HL-60 (cell line): ENCODE measurements around the gene IGSF1.

Source experiments
- DNase-seq, 2 experiments: peaks; one replicate each; pipeline ENCODE4 v3.0.0-alpha.2; 2010 to 2020; ENCODE audit warnings: low read depth in 1 of 2, low spot score in 1 of 2
- H3K27ac ChIP-seq: fragments of 250-450 bp; sonication (Bioruptor Pico); replicated peaks from 2 replicates; pipeline ENCODE4 v1.5.1; 2020; ENCODE audit warnings: mild to moderate bottlenecking, moderate library complexity
- H3K27me3 ChIP-seq: fragments of 250-450 bp; sonication (Bioruptor Pico); 2 replicates; pipeline ENCODE4 v1.5.1; 2021; ENCODE audit warnings: mild to moderate bottlenecking, moderate library complexity; ENCODE audit not compliant: insufficient read depth, poor library complexity, severe bottlenecking
- H3K4me3 ChIP-seq: replicated peaks from 2 replicates; pipeline ENCODE4 v1.5.1; 2011; ENCODE audit warnings: mild to moderate bottlenecking, control low read depth, low read length; ENCODE audit not compliant: insufficient read depth
- CTCF ChIP-seq: IDR thresholded peaks from one replicate; pipeline ENCODE4 v1.5.1; 2011; ENCODE audit warnings: low read length, control low read depth, inconsistent platforms; ENCODE audit not compliant: insufficient read depth
- GABPA ChIP-seq: IDR thresholded peaks from 2 replicates; pipeline ENCODE4 v1.6.1; 2012; ENCODE audit warnings: low read depth
- POLR2AphosphoS5 ChIP-seq: IDR thresholded peaks from 2 replicates; pipeline ENCODE4 v1.6.1; 2012; ENCODE audit warnings: low read depth
- SPI1 ChIP-seq: IDR thresholded peaks from 2 replicates; pipeline ENCODE4 v1.6.1; 2012; ENCODE audit warnings: low read depth, mild to moderate bottlenecking, borderline replicate concordance
- TF ChIP-seq, protein P1 (sequence below): IDR thresholded peaks from 2 replicates; pipeline ENCODE4 v1.6.1; 2012; ENCODE audit warnings: low read depth; ENCODE audit not compliant: insufficient replicate concordance

IGSF1 gene

DNA sequence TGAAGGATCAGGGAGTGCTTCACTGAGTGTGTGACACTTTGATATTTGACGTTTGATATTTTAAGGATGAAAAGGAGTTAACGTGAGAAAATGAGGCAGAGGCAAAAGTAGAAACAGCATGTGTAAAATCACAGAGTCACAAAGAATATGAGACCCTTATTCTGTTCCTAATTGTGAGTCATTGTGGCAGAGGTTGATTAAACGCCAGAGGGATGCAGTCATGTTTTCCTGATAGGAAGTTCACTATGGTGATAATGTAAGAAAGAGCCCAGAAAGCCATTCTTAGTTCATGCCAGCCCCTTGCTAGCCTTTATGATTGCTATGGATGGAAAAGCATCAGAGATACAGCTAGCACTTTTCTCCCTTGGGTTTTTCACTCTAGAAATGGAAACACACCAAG lies 33.5 kb upstream of the IGSF1 start:
- TF ChIP-seq GABPA: no peak
- no peak for TF ChIP-seq POLR2AphosphoS5
- TF ChIP-seq, protein P1, sequence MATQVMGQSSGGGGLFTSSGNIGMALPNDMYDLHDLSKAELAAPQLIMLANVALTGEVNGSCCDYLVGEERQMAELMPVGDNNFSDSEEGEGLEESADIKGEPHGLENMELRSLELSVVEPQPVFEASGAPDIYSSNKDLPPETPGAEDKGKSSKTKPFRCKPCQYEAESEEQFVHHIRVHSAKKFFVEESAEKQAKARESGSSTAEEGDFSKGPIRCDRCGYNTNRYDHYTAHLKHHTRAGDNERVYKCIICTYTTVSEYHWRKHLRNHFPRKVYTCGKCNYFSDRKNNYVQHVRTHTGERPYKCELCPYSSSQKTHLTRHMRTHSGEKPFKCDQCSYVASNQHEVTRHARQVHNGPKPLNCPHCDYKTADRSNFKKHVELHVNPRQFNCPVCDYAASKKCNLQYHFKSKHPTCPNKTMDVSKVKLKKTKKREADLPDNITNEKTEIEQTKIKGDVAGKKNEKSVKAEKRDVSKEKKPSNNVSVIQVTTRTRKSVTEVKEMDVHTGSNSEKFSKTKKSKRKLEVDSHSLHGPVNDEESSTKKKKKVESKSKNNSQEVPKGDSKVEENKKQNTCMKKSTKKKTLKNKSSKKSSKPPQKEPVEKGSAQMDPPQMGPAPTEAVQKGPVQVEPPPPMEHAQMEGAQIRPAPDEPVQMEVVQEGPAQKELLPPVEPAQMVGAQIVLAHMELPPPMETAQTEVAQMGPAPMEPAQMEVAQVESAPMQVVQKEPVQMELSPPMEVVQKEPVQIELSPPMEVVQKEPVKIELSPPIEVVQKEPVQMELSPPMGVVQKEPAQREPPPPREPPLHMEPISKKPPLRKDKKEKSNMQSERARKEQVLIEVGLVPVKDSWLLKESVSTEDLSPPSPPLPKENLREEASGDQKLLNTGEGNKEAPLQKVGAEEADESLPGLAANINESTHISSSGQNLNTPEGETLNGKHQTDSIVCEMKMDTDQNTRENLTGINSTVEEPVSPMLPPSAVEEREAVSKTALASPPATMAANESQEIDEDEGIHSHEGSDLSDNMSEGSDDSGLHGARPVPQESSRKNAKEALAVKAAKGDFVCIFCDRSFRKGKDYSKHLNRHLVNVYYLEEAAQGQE: no peak
- TF ChIP-seq CTCF: no peak
- TF ChIP-seq SPI1: no peak
- Histone ChIP-seq H3K4me3 (no peak overlapping the region), H3K27ac (no peak overlapping the region), H3K27me3 (no peaks in the 10 kb centered on the region)
- no peak for DNase-seq

- Histone ChIP-seq H3K27me3 (no peaks in the 10 kb centered on the region), H3K27ac (no peak overlapping the region), H3K4me3 (no peak overlapping the region)
- TF ChIP-seq SPI1 (no peak), CTCF (no peak)
- no peak for DNase-seq
These were observed 28.2 kb upstream of the IGSF1 start for GRCh38 chrX:131317326-131317725.

- Histone ChIP-seq H3K27me3 (no peaks in the 10 kb centered on the region), H3K4me3 (no peak overlapping the region), H3K27ac (no peak overlapping the region)
- no peak for TF ChIP-seq CTCF
- no peak for TF ChIP-seq GABPA
- TF ChIP-seq, protein P1: no peak
- TF ChIP-seq POLR2AphosphoS5: no peak
- no peak for TF ChIP-seq SPI1
- DNase-seq: no peak
These were observed 27.2 kb upstream of the IGSF1 start for GRCh38 chrX:131316260-131316659.

- TF ChIP-seq CTCF: no peak
- TF ChIP-seq, protein P1: no peak
- TF ChIP-seq GABPA: no peak
- no peak for TF ChIP-seq SPI1
- TF ChIP-seq POLR2AphosphoS5: no peak
- no peaks in the 10 kb centered on the region for H3K27me3 ChIP-seq
- no peak overlapping the region for H3K27ac ChIP-seq
- no peak for DNase-seq
- no peak overlapping the region for H3K4me3 ChIP-seq
These were observed 19.9 kb upstream of the IGSF1 start for GRCh38 chrX:131308980-131309379.
